GM12892 (cell line): ENCODE measurements around the gene CKAP4.
A peak's percentile ranks its signal among the peaks of the same experiment; 100 is the strongest.

Experiments
- DNase-seq: peaks from one replicate; pipeline ENCODE4 v3.0.0; 2011; ENCODE audit not compliant: insufficient read length
- FAIRE-seq: peaks from 2 replicates; lab custom pipeline; 2011; peaks lifted over from hg19 to GRCh38; lab: Jason Lieb, UNC
- POLR2A ChIP-seq: IDR thresholded peaks from 2 replicates; pipeline ENCODE4 v1.6.1; 2011; ENCODE audit warnings: low read depth, low read length, control low read depth
- POLR2AphosphoS5 ChIP-seq: IDR thresholded peaks from 2 replicates; pipeline ENCODE4 v1.6.1; 2011; ENCODE audit warnings: low read depth, low read length, control low read depth
- TAF1 ChIP-seq: IDR thresholded peaks from 2 replicates; pipeline ENCODE4 v1.6.1; 2011; ENCODE audit warnings: low read depth, mild to moderate bottlenecking, control low read depth, low read length, borderline replicate concordance

CKAP4 gene

DNA sequence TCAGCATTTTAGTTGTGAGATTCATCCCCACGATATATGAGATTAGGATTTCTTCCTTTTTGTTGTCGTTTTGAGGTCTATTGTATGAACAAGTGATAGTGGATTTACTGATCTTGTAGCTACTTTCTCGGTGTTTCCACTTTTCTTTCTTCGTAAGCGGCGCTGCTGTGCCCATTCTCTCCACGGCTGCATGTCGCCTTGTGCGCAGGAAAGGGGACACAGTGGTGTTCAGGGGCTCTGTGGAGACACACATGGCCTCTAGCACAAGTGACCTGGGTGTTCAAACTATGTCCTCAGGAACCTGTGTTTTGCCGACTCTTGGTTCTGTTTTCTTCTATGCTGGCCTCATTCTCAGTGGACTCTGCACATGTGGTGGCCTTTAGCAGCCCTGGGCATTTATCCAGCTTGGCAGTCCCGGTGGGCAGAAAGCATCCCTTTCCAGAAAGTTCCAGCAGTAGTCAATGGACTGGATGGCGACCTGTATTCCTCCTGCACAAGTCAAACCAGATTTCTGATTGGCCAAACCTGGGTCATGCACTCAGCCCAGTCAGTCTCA, 18.7 kb downstream of the CKAP4 start:
- TF ChIP-seq POLR2AphosphoS5 (no peak), POLR2A (no peak), TAF1 (no peak)
- DNase-seq = no peak
- FAIRE-seq = no peak

DNA sequence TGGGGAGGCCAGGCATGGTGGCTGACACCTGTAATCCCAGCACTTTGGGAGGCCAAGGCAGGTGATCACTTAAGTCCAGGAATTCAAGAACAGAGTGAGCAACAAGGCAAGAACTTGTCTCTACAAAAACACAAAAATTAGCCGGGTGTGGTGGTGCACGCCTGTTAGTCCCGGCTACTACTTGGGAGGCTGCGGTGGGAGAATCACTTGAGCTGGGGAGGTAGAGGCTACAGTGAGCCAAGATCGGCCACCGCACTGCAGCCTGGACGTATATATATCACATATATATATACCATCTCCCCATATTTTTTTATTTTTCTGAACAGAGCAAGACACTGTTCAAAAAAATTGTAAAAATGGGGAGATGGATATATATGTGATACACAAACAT, 19.5 kb downstream of the CKAP4 start:
- no peak for DNase-seq
- no peak for FAIRE-seq
- TF ChIP-seq TAF1 (no peak), POLR2AphosphoS5 (no peak), POLR2A (no peak)

DNA sequence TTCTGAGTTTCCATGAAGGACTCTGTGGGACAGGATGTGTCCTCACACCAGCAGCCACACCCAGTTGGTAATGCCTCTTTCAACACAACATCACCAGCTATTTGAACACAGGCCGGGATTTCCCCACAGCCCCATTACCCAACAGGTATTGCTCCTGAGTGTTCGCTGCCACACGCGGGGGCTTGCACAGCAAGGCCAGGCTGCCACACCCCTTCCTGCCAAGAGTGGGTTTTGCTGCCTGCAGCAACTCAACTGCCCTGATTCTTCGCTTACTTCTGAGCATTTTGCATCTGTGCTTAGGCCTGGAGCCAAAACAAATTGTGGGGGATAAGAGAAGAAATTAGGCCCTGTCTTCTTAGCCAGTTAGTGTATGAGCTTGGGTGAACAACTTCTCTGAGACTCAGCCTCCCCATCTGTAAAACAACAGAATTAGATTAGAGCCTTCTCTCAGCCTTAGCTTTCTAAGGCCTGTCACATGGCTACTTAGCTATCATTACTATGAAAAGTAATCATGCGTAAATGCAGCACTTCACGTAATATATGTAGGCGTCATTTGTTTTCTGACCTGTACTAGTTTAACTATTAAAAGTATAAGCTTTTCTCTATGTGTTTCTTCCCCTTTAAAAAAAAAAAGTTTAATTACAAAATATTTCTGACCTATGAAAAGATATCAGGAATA, 20.0 kb downstream of the CKAP4 start:
- FAIRE-seq = no peak
- no peak for DNase-seq
- no peak for TF ChIP-seq POLR2AphosphoS5
- no peak for TF ChIP-seq TAF1
- no peak for TF ChIP-seq POLR2A

DNA sequence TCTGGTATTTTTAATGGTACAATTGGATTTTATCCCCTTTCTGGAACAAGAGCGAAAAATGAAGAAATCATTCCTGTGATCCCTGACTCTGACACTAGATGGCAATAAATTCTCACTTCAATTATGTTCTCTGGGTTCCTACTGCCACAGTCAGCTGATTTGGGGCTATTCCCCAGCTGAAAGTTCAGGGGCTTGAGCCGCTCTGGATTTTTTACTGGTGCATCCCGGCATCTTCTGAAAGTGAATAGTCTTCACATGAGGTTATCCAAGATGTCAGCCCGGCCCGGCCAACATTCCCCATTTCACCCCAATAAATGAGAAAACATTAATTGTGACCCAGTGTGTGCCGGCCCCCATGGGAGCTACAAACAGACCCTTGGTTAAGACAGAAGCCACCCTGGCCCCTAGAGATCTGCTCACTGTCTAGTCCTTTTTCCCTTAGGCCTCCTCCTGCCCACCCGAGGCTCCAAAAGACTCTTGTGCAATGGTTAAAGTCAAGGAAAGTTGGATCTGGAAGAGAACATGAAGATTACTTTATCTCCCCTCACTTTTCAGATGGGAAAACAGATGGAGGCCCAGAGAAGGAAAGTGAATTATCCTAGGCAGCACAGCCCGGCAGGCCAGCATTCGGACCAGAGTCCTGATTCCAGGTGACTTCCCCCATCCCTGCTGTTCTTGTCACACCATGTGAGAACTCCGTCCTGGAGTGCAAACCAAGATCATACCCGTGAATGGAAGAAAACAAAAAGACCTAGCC, 20.8 kb downstream of the CKAP4 start:
- DNase-seq (peak; percentile 35), FAIRE-seq (peak; percentile 50)
- TF ChIP-seq POLR2A = no peak
- no peak for TF ChIP-seq POLR2AphosphoS5
- no peak for TF ChIP-seq TAF1

DNA sequence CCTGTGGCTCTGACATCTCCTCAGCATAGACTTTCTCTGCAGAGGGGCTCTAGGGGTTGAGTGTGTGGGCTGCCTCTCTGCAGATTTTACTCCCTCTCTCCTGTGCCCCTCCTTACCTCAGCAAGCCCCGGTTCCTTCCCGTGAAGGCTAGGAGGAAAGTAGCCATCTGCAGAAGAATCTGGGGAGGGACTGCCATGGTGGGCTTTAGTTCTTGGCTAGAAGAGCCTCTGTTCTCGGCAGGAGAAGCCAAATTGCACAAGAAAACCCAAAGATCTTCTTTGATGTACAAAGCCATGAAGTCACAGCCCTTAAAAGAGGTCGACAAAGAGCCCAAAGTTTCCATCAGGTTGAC, 23.5 kb downstream of the CKAP4 start:
- no peak for TF ChIP-seq POLR2AphosphoS5
- TF ChIP-seq TAF1 = no peak
- no peak for TF ChIP-seq POLR2A

DNA sequence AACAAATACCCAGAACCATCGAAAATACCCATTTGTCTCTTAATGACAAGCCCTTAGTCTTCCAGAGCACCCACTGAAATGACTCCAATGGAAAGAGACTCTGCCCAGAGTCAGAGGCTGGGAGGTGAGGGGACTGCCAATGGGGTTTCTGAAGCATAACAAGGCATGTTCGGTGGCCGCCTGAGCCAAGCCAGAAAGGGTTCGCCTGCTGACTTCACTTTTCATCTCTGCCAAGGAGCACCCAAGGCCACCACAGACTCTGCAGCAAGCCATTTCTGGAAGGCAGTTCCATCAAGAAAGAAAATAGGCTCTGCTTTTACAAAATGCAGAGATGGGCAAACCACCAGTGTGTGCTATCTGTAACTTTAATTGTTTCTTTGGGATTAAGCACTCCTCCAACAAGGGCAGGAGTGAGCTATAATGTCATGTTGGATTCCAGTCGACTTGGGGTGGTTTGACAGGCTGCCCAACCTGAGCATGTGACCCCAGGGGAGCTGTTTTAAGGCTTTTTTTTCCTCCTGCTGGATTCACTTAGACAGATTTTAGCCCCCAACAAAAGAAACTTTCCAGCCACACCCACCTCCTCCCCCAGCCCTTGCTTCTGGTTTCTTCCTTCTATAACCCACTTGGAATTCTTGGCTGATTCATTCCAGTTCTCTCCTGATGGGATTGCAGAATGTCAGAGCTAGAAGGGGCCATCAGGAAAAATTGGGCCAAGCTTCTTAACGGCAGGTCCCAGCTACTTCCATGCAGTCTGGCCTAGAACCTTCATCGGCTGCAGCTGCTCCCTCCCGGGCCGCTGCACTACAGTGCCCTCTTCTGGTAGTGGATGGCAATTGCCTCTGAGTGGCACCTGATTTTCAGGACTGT, 24.1 kb downstream of the CKAP4 start:
- DNase-seq = peak; percentile 46
- TF ChIP-seq TAF1 (no peak), POLR2AphosphoS5 (no peak), POLR2A (no peak)
- FAIRE-seq = peak; percentile 85

More for the DNA sequence above, 23.5 kb downstream of the CKAP4 start:
- DNase-seq (no peak), FAIRE-seq (no peak)

DNA sequence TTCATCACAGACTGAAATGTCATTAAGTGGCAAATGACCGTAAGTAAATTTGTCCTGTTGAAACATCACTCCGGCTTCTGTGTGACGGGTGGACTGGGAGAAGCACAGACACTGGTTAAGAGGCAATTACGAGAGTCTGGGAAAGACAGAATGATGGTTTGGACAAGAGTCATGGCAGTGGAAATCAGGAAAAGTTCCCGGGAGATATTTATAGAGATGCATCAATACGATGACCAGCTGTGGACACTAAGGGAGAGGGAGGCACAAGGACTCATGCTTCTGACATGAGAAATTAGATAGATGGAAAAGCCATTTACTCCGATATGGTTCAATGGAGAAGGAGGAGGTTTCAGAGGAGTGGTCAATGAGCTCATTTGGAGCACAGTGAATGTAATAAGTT, 27.3 kb downstream of the CKAP4 start:
- TF ChIP-seq TAF1 (no peak), POLR2A (no peak), POLR2AphosphoS5 (no peak)
- FAIRE-seq (no peak), DNase-seq (no peak)

DNA sequence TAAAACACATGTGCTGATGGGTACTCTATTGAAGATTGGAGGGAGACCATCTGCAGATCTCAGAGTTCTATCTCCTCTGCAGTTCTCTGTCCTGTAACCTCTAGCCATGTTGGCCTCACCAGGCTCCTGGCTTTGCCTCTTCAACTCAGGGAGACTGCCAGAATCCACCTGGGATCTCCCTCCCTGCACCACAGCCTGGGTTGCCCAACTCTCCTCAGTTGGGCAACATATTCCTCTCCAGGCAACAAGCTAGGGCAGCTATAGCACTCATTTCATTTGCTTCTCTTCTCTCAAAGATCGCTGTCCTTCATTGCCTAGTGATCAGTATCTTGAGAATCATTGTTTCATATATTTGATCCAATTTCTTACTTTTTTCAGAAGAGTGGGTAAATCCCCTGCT, 28.8 kb downstream of the CKAP4 start:
- FAIRE-seq (no peak), DNase-seq (no peak)
- TF ChIP-seq POLR2AphosphoS5 (no peak), TAF1 (no peak), POLR2A (no peak)

DNA sequence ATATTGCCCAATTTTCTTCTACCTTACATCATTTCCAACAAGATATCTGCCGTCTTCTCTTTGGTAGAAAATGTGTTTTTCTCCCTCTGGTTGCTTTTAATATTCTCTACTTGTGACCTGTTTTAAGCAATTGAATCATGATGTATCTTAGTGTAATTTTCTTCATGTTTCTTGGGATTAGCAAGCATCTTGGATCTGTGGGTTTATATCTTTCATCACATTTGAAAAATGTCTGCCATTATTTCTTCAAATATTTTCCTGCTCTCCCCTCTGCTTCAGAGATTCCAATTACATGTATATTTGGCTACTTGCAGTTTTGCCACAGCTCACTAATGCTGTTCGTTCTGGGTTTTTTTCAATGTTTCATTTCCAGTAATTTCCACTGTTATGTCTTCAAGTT, 30.1 kb downstream of the CKAP4 start:
- DNase-seq (no peak), FAIRE-seq (no peak)
- TF ChIP-seq POLR2AphosphoS5 (no peak), TAF1 (no peak), POLR2A (no peak)

DNA sequence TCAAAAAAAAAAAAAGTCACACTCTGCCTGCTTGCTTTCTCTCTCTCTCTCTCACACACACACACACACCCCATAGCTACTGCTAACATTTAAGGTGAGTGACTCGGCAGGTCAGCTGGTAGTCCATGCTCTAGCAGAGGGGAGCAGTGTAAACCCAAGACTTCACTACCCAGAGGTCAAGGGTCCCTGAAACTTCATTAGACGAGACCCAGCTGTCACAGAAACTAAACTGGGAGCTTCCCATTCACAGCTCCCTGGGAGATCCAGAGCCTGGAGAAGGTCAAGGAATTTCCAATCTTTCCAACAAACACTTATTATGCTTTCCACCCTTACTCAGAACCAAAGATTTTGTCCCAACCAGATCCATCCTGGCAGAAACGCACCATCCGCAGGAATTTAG, 33.2 kb downstream of the CKAP4 start:
- no peak for FAIRE-seq
- DNase-seq = no peak
- TF ChIP-seq POLR2AphosphoS5 = no peak
- TF ChIP-seq TAF1 = no peak
- no peak for TF ChIP-seq POLR2A

DNA sequence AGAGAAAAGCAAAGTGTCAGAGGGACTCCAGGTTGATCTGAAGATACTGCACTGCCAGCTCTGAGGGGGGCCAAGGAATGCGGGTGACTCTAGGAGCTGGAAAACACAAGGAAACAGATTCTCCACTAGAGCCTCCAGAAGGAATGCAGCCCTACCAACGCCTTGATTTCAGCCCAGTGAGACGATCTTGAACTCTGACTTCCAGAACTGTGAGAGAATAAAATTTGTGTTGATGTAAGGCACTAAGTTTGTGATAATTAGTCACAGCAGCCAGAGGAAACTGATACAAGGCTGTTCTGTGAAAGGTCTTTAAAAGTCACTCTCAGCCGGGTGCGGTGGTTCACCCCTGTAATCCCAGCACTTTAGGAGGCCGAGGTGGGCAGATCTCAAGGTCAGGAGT, 34.2 kb downstream of the CKAP4 start:
- DNase-seq (no peak), FAIRE-seq (no peak)
- TF ChIP-seq POLR2A = no peak
- no peak for TF ChIP-seq TAF1
- TF ChIP-seq POLR2AphosphoS5 = no peak

DNA sequence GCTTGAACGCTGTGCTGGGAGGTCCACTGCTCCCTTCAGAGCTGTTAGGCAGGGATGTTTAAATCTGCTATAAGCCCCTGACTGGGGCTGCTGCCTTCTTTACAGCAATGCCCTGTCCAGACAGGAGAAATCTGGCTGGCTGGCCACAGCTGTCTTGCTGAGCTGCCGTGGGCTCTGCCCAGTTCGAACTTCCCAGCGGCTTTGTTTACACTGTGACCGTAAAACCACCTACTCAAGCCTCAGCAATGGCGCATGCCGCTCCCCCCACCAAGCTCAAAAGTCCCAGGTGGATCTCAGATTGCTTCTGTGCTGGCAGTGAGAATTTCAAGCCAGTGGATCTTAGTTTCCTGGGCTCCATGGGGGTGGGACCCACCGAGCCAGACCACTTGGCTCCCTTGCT, 35.8 kb downstream of the CKAP4 start:
- TF ChIP-seq POLR2A (no peak), POLR2AphosphoS5 (no peak), TAF1 (no peak)
- DNase-seq (no peak), FAIRE-seq (no peak)
